Measurements from ENCODE around the gene TRERF1.

- TF ChIP-seq CTCF (IDR thresholded peaks at IDR 0.05) (no peak), POLR2A (IDR thresholded peaks at IDR 0.05) (no peak)
Observed at GRCh38 chr6:42361036-42361435, 90.7 kb downstream of the TRERF1 start.
